Measurements from ENCODE around the gene CXCL3.

- TF ChIP-seq CTCF (IDR thresholded peaks at IDR 0.05; ENCODE audit: insufficient read depth, low read length) (no peak), POLR2AphosphoS5 (IDR thresholded peaks at IDR 0.05; ENCODE audit: low read depth) (no peak), SPI1 (IDR thresholded peaks at IDR 0.05; ENCODE audit: borderline replicate concordance, low read depth) (no peak), REST (IDR thresholded peaks at IDR 0.05; ENCODE audit: insufficient replicate concordance, low read depth) (no peak), GABPA (IDR thresholded peaks at IDR 0.05; ENCODE audit: low read depth) (no peak)
Measured at GRCh38 chr4:74021601-74022000, 16.9 kb downstream of the CXCL3 start.
